Measurements from ENCODE around the gene IFT81.

DNA sequence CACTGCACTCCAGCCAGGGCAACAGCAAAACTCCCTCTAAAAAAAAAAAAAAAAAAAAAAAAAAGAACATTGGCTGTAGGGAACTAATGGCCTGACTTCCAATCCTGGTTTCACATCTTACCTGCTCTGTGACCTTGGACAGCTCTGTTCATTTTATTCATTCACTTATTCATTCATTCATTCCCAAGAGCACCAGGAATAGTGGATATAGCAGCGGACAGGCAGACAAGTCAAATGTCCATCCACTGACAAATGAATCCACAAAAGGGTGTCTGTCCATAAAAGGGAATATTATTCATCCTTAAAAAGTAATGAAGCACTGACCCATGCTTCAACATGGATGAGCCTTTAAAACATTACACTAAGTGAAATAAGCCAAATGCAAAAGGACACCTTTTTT lies 48.3 kb upstream of the IFT81 start:
- no peak for TF ChIP-seq POLR2A (IDR thresholded peaks at IDR 0.05; ENCODE audit: low read depth, low read length)
- TF ChIP-seq TAF1 (IDR thresholded peaks at IDR 0.05; ENCODE audit: borderline replicate concordance, low read depth, low read length), result no peak

Measured in GM12892 (cell line).